ENCODE results near the gene CTBS.
"Not testable (repeated sequence)": the region's sequence is repeated elsewhere in the genome, so short reads cannot be mapped to it uniquely, and the experiment has no call there.

The CTBS gene

DNA sequence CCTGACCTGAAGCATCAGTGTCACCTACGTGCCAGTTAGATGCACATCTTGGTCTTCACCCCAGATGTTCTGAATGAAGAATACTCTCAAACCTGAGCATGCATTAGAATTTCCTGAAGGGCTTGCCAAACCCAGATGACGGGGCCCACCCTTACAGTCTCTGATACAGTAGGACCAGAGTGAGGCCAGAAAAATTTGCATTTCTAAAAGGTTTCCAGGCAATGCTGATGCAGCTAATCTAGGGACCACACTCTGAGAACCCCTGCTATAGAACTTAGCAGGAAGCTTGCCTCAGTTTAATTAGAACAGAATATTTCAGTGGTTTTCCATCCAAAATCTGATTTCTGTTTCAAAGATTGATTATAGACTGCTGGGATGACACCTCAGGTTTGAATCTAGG is 9.9 kb upstream of the CTBS start:
- no peak for FAIRE-seq

DNA sequence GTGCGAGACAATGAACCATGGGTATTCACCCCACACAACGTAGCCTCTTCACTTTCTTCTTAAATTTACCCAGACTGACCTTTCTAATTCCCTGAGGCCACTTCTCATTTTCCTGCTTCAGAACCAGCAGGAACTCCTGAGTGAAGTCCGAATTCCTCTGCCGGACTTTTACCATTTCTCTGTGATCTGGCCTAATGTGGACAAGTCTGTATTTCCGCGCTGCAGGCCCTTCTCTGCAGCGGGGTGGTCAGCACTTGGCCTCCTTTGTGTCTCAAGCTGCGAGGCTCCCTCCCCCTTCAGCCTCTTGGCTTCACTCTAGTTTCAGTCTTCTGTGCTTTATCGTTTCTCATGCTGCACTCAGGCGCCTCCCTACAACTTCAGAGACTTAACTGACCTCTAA is 9.4 kb upstream of the CTBS start:
- FAIRE-seq = no peak

DNA sequence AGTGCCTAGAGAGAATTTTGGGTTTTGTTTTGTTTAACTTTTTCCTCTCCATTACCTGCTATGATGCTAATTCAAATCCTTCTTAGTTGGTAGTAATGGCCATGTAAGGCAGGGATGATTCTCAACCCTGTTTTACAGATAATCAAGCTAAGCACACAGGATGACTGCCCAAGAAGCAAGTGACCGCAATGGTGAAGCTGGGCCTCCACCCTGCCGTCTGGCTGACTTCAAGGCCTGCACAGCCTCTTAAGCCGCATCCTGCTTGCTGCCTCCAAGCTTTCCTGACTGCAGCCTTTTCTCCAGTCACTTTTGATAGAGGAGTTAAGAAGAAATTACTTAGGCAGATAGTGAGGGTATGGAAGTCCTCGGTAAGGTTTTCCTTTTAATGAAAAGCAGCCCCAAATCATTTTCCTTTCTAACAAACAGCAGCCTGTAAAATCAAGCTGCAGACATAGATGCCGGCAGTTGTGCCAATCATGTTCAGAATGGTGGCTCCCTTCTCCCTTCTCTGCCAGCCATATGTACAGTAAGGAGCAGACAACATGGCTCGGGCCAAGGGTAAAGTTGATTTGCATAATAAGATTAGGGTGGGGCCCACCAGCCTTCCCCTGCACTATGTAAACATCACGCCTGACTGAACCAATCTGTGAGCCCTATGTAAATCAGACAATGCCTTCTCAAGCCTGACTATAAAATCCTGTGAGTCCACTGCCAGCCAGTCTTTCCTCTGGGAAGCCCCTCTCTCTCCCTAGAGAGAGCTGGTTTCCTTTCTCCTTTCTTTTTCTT is 8.8 kb upstream of the CTBS start:
- FAIRE-seq = no peak

DNA sequence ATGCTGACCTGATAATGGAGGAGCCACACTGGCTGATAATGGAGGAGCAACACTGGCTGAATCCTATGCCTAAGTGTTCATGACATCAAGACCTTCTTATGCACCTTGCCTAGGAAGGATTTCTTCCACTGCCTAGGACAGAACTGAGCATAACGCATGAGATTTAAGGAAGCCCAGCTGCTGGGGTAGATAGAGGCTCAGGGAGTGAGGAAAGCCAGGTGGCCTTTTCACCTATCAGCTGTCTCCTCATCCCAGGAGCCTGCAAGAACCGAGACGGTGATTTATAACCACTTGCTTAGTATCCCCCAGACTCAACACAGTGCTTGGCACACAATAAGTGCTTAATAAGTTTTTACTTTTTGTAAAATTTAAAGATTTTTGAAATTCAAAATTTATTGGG is 7.4 kb upstream of the CTBS start:
- FAIRE-seq = no peak

DNA sequence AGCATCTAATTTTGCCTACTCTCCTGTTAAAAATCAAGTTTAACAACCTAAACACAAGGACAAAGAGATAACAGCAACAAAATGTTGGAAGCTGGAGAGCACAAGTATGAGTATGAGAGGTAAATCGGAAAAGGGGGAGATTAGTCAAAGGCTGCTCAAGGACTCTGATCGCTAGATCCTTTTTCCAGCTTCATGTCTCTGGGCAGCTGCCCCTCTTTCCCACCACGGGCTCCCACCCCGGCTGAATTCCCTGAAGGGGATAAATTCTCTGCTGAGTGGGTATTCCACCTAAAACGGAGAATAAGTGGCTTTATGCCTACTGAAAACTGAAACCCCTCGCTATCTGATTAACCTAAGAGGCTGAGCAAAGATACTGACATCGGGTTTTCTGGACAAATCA is 696 bp upstream of the CTBS start:
- no peak for FAIRE-seq

DNA sequence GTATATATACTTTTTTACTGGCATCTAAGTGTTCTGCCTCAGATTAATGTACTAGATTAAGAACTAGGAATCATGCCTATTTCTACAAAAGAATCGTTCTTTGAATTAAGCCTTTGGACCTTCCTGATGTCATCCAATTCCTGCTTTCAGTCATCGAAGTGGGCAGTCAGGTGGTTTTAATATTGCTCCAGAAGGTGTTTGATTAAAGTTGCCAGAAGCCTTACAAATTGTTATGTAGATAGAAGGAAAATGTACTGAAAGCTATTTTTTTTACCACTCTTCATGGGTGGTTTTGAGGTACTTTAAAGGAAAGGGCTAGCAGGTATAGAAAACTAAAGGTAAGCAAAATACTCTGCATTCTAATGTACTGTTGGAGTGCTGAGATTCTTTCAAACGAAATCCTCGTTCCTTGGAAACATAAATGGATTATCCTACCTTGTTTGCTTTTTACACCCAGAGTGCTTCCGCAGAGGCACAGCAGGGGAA is 716 bp downstream of the CTBS start:
- FAIRE-seq = no peak

DNA sequence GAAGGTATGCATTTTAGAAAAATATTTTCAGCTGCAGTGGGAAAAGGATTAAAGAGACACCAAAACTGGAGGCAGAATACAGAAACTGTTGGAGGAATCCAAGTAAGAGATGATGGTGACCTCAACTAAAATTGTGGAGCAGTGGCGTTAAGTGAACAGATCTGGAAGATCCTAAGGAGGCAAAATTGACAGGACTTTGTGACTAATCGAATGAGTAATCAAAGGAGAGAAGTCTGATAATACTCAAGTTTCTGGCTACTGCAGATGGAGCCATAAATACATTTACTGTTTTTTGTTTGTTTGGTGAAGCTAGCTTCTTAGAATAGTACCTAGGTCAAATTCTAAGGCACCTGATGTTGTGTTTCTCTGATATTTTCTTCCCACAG is 3.1 kb downstream of the CTBS start:
- no peak for FAIRE-seq

DNA sequence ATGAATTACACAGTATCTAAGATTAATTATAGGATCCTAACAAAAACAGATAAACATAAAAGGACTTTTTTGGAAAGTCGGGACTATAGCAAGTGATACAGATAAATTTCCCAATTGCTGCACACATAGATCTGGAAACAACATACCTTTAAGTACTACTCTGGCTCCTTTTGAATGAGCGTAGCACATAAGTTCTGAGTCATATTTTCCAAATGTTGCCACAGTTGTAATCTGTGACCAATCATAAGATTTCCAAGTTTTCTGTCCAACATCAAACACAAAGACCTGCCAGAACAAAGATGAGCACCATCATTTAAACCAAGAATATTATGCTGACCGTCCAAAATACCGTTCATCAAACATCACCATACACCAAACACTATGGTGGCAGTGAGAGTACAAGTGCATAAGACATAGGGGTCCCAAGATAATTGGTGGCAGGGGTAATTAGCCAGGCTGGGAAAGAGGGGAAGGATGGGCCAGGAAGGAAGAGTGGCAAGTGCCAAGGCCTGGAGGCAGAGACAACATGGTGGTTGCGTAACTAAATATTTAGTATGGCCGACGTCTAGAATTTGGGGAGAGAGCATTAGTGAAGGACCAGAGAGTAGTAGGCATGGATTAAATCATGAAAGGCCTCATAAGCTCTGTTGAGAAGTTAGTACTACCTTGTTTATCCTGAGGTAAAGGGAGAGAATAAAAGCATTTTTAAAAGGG is 3.6 kb downstream of the CTBS start:
- no peak for FAIRE-seq

DNA sequence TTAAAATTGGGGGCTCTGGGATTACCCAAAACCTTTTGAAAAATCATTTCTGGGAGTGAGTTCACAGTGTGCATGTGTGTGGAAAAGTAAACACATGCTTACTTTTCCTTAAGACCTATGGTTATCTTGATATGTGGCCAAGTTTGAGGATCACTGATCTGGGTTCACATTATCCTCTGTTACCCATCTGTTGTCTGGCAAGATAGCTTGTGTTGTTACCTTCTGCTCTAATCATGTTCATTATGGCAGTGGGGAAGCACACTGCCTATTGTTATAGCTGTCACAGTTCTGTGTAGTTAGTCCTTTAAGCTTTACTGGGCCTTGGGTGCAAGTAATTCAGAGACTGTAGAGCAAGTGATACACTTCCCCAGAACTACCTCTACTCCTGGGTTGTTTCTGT is 5.0 kb downstream of the CTBS start:
- no peak for FAIRE-seq

DNA sequence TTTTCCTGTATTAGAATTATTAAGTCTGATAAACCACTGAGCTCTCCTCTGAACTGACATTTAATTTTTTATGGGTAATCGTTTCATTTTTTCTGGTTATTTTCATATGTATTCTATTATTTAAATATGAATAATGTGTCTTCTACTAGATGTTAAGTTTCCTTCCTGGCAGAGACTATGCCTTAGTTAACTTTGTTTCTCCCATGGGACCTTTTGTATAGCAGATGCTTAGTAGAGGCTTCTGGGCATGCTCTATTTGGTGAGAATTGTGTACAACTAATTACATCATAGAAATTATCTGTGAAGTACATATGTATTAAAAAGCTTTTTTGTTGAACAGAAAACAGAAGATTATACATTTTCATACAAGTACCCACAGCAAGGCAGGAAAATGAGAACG is 23.4 kb downstream of the CTBS start:
- FAIRE-seq = no peak

DNA sequence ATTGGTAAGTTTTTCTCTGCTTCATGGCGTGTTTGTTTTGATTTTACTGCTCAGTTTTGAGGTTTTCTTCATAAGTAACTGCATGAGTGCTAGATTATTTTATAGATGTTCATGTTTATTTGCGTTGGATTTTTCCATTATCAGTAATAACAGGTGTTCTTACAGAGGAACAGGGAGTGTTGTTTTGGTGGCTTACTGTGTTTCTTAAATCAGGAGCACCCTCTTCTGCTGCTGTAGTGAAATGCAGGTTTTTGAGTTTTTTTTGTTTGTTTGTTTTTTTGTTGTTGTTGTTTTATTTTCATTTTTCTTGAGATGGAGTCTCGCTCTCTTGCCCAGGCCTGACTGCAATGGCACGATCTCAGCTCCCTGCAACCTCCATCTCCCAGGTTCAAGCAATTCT is 32.6 kb downstream of the CTBS start:
- FAIRE-seq = peak; percentile 60

DNA sequence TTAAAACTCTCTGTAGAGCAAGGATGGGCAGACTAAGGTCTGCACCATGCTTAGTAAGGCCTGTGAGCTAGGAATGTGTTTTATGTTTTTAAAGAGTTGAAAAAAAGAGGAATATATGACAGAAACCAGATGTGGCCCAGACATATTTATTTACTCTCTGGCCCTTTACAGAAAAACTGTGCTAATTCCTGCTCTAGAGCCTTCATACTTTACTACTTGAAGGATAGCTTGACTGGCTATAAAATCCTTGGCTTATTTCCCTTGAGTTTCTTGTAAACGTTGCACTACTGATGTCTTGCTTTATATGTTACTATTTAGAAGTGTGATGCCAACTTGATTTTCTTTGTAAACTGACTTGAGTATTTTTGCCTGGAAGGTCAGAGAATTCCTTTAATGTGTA is 33.5 kb downstream of the CTBS start:
- no peak for FAIRE-seq

DNA sequence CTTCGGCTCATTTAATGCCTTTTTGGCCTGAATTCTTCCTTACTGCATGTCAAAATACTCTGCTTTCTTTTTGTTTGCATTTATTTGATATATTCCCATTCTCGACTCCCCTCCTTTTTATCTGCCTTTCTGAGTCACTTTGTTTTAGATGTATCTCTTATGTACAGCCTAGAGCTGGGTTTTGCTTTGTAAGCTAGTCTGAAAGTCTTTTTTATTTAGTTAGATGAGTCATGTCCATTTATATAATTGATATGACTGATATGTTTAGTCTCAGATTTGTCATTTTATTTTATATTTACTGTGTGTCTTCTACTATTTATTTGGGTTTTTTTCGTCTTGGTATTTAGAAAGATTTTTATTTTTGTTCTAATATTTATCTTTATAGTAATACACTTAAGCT is 34.3 kb downstream of the CTBS start:
- FAIRE-seq = no peak

DNA sequence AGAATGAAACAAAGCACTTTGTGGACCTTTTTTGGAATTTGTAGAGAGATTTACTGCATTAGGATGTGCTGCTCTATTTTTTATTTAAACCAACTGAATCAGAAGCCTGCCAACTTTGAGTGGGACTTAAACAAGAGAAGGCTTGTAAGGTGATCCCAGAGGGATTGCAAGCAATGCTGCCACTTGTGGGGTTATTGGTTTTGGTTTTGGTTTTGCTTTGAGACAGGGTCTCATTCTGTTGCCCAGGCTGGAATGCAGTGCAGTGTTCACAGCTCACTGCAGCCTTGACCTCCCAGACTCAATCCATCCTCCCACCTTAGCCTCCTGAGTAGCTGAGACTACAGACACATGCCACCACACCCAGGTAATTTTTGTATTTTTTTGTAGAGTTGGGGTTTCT is 35.6 kb downstream of the CTBS start:
- FAIRE-seq = no peak

DNA sequence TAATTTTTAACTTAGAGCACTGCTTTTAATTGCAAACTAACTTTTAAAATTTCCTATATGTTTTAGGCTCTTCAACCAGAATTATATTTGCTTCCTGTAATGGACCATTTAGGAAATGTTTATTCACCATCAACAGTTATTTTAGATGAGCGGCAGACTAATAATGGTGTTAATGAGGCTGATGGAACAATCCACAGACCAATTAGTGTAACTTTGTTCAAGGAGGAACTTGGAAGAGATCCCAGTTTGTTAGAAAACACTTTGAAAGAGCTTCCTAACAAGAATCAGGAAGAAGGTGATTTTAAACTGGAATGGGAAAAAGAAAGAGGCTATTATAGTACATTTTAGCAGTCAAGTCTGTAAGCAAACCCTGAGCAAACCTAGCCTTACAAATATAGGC is 48.5 kb downstream of the CTBS start:
- no peak for FAIRE-seq

DNA sequence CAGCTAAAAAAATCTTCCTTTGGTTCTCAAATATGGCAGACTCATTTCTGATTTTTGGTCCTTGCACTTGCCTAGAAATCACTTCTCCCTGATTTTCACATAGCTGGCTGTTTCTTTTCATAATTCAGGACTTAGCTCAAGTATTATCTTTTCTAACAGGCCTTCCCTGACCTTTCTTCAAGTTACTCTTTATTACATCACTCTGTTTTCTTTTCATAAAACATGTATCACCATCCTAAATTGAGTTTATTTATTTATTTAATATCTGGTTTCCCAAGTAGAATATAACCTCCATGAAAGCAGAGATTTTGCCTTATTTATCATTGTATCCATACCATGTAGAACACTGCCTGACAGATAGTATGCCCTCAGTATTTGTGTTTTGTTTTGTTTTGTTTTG is 49.6 kb downstream of the CTBS start:
- no peak for FAIRE-seq

DNA sequence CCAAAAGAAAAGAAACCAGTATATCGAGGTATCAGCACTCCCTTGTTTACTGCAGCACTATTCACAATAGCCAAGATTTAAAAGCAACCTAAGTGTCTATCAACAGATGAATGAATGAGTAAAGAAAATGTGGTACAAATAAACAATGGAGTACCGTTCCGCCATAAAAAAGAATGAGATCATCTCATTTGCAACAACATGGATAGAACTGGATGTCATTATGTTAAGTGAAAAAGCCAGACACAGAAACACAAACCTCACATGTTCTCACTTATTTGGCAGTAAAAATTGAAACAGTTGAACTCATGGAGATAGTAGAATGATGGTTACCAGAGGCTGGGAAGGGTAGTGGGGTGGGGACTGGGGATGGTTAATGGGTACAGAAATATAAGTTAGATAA is 63.6 kb downstream of the CTBS start:
- FAIRE-seq = no peak

DNA sequence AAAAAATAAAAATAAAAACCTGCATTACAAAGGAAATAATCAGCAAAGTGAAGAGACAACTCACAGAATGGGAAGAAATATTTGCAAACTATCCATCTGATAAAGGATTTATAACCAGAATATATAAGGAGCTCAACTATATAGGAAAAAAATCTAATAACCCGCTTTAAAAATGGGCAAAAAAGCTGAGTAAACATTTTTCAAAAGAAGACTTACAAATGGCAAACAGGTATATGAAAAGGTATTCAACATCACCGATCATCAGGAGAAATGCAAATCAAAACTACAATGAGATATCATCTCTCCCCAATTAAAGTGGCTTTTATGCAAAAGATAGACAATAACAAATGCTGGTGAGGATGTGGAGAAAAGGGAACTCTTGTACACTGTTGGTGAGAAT is 64.1 kb downstream of the CTBS start:
- FAIRE-seq = no peak

DNA sequence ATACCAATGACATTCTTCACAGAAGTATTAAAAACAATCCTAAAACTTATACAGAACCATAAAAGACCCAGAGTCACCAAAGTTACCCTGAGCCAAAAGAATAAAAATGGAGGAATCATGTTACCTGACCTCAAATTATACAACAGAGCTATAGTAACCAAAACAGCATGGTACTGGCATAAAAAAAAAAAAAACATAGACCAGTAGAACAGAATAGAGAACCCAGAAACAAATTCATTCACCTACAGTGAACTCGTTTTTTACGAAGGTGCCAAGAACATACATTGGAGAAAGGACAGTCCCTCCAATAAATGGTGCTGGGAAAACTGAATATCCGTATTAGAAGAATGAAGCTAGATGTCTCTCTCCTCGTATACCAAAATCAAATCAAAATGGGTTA is 65.2 kb downstream of the CTBS start:
- no peak for FAIRE-seq

DNA sequence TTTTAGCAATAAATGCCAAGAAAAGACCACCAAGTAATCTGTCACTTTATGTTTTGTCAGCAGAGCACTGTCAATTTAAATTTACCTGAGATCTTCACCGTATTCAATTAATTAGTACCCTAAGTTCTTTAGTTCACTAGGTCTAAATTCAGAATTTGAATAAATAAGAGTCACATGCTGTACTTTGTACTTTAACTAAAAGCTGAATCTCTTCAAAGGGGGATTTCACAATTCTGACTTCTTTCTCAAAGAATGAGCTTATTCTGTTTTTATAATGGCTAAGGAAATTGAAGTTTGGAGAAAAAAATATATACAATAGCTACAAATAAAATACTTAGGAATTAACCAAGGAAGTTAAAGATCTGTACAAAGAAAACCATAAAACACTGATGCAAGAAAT is 65.7 kb downstream of the CTBS start:
- FAIRE-seq = no peak

DNA sequence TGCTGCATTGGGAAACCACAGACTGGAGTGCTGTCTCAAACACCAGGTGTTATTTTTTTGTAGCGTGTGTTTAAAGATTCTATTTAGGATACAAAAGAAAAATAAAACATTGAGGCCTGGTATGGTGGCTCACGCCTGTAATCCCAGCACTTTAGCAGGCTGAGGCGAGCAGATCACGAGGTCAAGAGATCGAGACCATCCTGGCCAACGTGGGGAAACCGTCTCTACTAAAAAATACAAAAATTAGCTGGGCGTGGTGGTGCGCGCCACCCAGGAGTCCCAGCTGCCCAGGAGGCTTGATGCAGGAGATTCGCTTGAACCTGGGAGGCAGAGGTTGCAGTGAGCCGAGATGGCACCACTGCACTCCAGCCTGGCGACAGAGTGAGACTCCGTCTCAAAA is 66.4 kb downstream of the CTBS start:
- not testable (repeated sequence) for FAIRE-seq

DNA sequence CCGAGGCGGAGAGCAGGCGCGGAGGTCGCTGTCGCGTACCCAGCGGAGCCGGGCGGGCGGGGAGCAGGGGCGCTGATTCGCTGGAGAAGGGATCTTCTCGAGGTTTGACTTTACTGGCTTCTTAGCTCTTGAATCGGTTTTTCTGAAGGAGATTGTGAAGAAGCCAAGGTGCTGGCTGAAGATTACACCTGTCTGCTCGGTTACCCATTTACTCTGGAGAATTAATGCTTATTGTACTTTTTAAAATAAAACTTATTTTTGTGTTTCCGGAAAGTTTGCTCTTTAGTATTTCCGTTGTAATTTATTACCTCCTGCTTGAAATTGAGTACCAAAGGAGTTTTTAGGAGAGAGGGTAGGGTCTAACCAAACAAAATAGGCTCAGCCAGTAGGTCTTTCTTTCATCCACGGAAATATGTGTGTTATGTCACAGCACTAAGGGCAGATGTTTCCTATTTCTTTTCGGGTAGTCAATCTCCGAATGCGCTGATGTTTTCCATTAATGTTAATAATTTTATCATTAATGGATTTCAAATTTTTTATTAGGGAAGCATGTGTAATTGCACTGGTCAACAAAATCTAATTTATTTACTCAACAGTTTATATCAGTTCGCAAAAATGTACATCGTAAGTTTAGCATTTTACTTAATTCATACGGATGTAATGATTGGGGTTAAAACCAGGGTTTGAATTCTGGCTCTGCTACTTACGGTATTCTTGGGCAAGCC is 67.3 kb downstream of the CTBS start:
- no peak for FAIRE-seq

DNA sequence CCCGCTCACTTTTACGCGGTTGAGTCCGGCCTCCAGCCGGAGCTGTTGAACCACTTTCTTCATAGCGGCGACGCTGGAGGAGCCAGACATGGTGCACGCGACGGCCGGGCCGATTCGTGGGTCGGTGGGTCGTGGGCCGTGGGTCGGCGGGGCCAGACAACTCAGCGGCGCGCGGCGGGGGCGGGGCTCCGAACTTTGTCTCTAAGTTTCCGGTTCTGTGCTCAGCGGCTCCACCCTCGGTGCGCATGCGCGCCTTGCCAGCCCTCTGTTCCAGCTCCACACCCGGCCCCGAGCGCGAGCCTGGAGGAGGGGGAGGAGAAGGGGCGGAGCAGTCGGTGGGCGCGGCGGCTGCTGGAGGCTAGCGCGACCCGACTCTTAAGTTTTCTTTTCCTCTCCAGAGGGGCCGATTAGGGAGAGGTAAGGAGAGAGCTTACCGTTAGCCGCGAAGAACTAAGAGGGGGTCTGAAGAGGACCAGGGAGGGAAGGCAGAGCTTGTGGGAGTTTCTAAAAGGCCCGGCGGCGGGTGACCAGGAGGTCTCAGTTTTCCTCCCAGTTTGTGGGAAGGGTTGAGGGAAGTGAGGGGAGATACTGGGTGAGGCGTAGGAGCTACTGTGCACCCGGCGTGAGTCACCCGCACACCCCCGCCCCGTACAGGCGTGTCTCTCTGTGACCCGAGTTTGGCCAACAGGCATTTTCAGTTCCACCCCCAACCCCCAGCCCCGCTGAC is 68.1 kb downstream of the CTBS start, which contains the start of the genes GNG5 and SPATA1:
Gene GNG5, minus strand, starts transcription at position 580 of the 727 bp plus-strand sequence. Its CDS starts 490 bp downstream, at position 90.
Gene SPATA1, plus strand, starts transcription at position 385 of the 727 bp plus-strand sequence. CDS start 9,974 bp downstream, outside the sequence.
- FAIRE-seq = peak; percentile 58

All from G401.6 (cell line).